Bronchial epithelial cell (primary cell): ENCODE measurements around the gene CAND1. TPM values are rescaled to one million over a fixed set of nuclear protein-coding genes. Genes with fewer than 3 reads are reported as not detected.

Source experiments
- DNase-seq: peaks from one replicate; pipeline ENCODE4 v3.0.0-alpha.2; 2010; ENCODE audit warnings: low read depth
- FAIRE-seq: peaks from 2 replicates; lab custom pipeline; 2011; peaks lifted over from hg19 to GRCh38; lab: Jason Lieb, UNC
- H3K27me3 ChIP-seq: 2 replicates; pipeline ENCODE4 v1.5.1; 2011; ENCODE audit warnings: low read length; ENCODE audit not compliant: control insufficient read depth, insufficient read depth
- H3K36me3 ChIP-seq: 2 replicates; pipeline ENCODE4 v1.5.1; 2011; ENCODE audit warnings: low read length; ENCODE audit not compliant: control insufficient read depth, insufficient read depth
- H3K4me3 ChIP-seq: 2 replicates; pipeline ENCODE4 v1.5.1; 2011; ENCODE audit warnings: mild to moderate bottlenecking, low read depth, low read length, control low read depth
- CTCF ChIP-seq: IDR thresholded peaks from 2 replicates; pipeline ENCODE4 v1.5.1; 2011; ENCODE audit warnings: mild to moderate bottlenecking, moderate library complexity, low read length, control low read depth, inconsistent platforms; ENCODE audit not compliant: insufficient read depth, severe bottlenecking
- total RNA-seq: library from RNA; depleted of rRNA; stranded (reverse); fragments of >200 nt; gene quantifications from 2 replicates; pipeline ENCODE4 v1.2.1, GENCODE V29; 2014

CAND1 gene
- total RNA-seq = 92.1 and 109 TPM in 2 replicates

DNA sequence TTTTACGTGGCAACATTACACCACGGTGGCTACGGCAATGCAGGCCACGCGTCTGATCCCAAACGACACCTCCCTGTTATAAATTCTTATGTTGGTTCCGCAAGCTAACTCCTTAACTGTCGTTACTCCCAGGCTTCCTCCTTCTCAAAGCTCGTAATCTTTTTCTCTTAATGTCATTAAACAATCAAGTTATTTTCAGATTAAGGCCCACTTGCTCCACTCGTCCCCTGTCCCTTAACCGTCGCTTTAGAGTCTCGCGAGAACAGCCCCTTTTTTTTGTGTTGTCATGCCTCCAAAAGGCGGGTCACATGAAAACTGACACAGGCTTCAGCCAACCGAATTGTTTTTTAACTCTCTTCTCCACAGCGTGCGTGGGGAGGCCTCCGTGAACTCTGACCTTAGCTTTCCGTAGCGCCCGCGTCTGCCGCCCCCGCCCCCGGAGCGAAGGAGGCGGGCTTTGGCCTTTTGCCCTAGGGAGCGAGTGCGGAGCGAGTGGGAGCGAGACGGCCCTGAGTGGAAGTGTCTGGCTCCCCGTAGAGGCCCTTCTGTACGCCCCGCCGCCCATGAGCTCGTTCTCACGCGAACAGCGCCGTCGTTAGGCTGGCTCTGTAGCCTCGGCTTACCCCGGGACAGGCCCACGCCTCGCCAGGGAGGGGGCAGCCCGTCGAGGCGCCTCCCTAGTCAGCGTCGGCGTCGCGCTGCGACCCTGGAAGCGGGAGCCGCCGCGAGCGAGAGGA is at the start of gene CAND1:
Gene CAND1, plus strand, starts transcription at position 463 of the 737 bp plus-strand sequence. CDS start 360 bp downstream, outside the sequence.
- FAIRE-seq (no peak), DNase-seq (peak; percentile 95)
- H3K27me3 ChIP-seq = no peaks in the 10 kb centered on the region
- H3K36me3 ChIP-seq = no peaks in the 10 kb centered on the region
- peak; percentile 7 for TF ChIP-seq CTCF
- H3K4me3 ChIP-seq = peak within 1 kb of the TSS; percentile 99

DNA sequence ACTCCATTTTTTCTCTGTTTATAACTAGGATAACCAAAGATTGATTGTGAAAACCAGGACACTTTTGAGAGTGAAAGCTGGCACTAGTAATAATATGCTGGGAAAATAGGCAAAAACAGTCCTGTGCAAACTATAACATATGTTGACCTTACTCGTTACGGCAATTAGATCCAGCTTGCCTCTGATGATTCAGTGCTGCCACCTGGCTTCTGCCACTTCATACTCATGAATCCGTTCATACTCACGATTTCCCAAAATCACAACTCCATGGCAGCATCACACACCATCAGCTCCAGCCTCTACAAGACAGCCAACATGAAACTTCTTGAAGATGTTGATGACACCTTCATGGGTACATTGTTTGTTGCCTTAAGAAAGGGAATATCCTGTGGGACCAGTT is 49.1 kb upstream of the CAND1 start:
- FAIRE-seq = no peak
- H3K27me3 ChIP-seq = peaks cover 3% of the 10 kb centered on the region
- no peak overlapping the region for H3K4me3 ChIP-seq
- TF ChIP-seq CTCF = peak; percentile 59
- peak; percentile 48 for DNase-seq
- H3K36me3 ChIP-seq = no peaks in the 10 kb centered on the region

- no peak overlapping the region for H3K4me3 ChIP-seq
- DNase-seq = peak; percentile 54
- H3K36me3 ChIP-seq = no peaks in the 10 kb centered on the region
- peaks cover 4% of the 10 kb centered on the region for H3K27me3 ChIP-seq
- no peak for FAIRE-seq
- TF ChIP-seq CTCF = peak; percentile 70
These were observed 46.9 kb upstream of the CAND1 start for GRCh38 chr12:67222302-67222701.

DNA sequence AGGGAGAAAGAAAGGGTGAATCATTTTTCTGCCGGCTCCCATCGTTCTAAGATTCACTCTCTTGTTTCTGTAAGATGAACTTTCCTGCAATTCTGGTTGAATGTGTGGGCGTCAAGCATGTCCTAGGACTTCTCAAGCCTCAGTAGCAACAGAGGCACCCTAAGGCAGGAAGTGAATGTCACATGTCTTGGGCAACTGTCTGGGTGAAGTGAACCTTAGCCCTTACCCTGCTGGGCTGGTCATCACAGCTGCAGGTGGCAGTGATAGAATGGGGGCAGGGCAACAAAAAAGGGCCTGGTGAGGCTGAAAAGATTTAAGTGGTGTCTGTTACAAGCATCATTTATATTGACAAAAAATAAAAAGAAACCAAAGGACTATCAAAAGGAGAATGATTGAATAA is 45.9 kb upstream of the CAND1 start:
- TF ChIP-seq CTCF = no peak
- FAIRE-seq (no peak), DNase-seq (no peak)
- H3K27me3 ChIP-seq = peaks cover 2% of the 10 kb centered on the region
- H3K4me3 ChIP-seq = no peak overlapping the region
- H3K36me3 ChIP-seq = no peaks in the 10 kb centered on the region

DNA sequence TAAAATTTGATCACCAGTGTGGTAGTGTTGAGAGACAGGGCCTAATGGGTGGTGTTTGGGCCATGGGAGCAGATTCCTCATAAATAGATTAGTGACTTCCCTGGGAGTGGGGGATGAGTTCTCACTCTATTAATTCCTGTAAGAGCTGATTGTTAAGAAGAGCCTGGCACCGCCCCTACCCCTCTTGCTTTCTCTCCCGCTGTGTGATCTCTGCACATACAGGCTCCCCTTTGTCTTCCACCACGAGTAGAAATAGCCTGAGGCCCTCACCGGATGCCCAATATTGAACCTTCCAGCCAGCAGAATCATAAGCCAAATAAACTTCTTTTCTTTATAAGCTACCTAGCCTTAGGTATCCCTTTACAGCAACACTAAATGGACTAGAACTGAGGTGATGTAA is 31.9 kb upstream of the CAND1 start:
- DNase-seq = no peak
- no peak for TF ChIP-seq CTCF
- Histone ChIP-seq H3K36me3 (no peaks in the 10 kb centered on the region), H3K4me3 (no peak overlapping the region), H3K27me3 (peaks cover 3% of the 10 kb centered on the region)
- FAIRE-seq = no peak
